GM19328 (cell line): ENCODE measurements around the gene CASZ1.

Experiments used
- ATAC-seq: cut with Tn5 transposase; IDR thresholded peaks from one replicate; pipeline ENCODE4 v1.9.1; 2021; ENCODE audit warnings: mild to moderate bottlenecking, moderate library complexity; ENCODE audit not compliant: unreplicated experiment

The CASZ1 gene, protein sequence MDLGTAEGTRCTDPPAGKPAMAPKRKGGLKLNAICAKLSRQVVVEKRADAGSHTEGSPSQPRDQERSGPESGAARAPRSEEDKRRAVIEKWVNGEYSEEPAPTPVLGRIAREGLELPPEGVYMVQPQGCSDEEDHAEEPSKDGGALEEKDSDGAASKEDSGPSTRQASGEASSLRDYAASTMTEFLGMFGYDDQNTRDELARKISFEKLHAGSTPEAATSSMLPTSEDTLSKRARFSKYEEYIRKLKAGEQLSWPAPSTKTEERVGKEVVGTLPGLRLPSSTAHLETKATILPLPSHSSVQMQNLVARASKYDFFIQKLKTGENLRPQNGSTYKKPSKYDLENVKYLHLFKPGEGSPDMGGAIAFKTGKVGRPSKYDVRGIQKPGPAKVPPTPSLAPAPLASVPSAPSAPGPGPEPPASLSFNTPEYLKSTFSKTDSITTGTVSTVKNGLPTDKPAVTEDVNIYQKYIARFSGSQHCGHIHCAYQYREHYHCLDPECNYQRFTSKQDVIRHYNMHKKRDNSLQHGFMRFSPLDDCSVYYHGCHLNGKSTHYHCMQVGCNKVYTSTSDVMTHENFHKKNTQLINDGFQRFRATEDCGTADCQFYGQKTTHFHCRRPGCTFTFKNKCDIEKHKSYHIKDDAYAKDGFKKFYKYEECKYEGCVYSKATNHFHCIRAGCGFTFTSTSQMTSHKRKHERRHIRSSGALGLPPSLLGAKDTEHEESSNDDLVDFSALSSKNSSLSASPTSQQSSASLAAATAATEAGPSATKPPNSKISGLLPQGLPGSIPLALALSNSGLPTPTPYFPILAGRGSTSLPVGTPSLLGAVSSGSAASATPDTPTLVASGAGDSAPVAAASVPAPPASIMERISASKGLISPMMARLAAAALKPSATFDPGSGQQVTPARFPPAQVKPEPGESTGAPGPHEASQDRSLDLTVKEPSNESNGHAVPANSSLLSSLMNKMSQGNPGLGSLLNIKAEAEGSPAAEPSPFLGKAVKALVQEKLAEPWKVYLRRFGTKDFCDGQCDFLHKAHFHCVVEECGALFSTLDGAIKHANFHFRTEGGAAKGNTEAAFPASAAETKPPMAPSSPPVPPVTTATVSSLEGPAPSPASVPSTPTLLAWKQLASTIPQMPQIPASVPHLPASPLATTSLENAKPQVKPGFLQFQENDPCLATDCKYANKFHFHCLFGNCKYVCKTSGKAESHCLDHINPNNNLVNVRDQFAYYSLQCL (N-terminal part only)

DNA sequence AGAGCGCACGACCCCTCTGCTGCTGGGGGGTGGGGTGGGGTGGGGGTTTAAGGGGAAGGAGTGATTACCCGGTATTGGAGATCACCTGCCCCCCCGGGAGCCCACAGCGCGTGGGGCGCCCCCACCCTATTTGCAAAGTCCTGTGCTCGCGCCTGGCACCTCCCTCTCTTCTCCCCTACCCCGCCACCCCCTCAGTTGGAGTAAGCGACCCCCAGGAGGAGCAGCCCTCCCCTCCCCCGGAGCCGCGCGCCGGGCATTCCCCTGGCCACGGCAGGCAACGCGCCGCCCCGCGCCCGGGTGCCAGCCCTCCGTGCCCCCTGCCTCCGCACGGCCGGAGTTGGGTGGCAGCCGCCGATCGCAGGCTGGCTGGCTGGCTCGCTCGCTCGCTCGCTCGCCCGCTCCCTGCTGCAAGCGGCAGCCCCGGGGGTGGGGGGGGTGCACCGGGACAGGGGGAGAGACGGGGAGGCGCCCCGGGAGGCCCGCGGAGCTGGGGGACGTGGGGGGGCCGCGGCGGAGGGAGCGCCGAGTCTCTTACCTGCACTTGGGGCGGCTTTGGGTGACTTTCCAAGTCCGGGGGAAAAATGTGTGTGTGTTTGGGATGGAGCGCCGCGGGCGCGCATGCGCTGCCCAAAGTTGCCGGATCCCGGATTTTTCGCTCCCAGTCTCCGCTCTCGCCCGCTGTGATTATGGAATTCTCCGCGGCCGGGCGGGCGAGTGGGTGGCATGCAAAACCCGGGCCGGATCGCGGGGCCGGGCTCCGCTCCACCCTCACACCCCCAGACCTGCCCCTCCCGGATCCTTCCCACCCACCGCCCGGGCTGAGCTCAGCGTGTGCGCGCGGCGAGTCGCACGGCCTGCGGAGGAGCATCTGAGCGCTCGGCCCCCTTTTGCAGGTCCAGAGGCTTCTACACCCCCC is at the start of gene CASZ1:
TSS of gene CASZ1 (minus strand) at position 618 of the 916 bp plus-strand sequence. CDS start 102,757 bp downstream, outside the sequence.
- no peak for ATAC-seq

DNA sequence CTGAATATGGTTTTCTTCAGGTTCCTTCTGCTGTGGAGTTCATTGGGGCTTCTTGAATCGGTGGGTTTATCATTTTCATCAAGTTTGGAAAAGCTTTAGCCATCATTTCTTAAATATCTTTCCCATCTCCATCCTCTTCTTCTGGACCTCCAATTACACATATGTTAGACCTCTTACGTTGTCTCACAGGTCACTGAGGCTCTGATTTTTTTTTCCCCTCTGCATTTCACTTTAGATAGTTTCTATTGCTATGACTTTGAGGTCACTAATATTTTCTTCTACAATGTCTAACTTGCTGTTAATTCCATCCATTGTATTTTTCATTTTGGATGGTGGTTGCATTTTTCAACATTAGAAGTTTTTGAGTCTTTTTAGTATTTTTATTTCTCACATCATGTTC is 47.3 kb upstream of the CASZ1 start:
- no peak for ATAC-seq

DNA sequence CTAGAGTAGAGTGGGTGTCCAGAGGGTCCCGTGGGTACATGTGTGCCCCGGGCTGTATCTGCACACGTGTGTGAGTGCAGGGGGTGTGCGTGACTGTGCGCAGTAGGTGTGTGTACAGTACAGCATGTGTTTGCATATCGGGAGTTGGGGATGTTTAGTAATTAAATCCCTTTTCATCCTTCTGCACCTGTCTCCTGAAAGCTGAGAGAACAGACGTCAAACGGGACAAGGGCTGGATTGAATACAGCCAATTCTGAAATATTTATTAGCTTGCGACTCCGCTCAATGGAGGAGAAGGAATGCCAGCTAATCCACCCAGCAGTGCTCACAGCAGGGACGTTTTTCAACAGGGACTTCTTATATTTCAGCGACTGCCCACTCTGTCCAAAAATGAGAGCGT is 44.7 kb upstream of the CASZ1 start:
- no peak for ATAC-seq

DNA sequence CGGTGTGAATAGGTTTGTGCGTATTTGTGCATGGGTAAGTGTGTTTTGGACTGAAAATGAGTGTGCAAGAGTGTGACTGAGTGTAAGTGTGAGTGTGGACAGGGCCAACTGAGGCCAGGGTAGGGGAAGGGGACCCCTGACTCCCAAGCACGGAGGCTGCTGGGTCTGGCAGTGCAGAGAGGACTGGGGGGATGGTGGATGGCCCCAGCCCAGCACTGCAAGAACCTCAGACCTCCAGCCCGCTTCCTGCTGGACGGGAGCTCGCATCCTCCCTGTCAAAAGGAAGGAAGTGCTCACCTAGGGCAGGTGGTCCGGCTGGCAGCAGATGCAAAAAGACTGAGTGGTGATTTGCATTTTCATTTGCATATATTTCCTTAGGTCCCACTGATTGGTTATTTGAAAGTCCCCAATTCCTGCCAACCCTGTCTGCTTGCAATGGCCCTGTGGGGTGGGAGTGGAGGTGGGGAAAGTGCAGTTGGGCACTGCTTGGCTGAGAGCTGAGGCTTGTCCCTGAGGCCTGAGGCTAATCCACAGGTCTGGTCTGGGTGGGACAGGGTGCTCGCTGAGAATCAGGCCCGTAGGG is 42.8 kb upstream of the CASZ1 start:
- no peak for ATAC-seq

DNA sequence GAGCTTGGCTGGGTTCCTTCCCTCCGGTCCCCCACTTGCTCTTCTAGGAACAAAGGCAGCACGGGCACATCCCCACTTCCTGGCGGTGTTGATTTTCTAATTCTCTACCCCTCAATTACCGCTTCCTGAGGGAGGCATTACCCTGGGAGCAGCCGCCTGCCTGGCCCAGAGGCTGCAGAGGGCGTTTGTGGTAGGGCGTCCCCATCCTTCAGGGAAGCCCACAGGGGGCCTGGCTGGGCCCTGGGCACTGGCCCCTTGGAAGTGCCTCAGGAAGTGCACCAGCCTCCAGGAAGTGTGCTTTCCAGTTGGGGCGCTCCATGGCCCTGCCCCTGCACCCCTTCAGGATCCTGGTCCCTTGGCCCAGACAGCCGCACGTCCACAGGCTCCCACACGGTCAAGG is 42.1 kb upstream of the CASZ1 start:
- no peak for ATAC-seq

DNA sequence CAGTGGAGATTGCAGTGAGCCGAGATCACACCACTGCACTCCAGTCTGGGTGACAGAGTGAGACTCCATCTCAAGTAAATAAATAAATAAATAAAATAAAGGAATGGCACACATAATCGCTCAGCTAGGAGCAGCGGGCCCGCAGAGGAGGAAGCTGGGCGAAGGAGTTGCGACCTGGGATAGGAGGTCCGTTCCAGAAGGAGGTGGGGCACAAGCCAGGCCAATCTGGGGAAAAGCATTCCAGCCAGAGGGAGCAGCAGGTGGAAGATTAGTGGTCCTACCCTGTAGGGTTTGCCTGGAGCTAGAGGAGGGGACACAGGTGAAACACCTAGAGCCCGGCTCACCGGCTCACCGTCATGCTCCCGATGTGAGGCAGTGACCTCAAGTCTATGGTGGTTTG is 40.3 kb upstream of the CASZ1 start:
- no peak for ATAC-seq

DNA sequence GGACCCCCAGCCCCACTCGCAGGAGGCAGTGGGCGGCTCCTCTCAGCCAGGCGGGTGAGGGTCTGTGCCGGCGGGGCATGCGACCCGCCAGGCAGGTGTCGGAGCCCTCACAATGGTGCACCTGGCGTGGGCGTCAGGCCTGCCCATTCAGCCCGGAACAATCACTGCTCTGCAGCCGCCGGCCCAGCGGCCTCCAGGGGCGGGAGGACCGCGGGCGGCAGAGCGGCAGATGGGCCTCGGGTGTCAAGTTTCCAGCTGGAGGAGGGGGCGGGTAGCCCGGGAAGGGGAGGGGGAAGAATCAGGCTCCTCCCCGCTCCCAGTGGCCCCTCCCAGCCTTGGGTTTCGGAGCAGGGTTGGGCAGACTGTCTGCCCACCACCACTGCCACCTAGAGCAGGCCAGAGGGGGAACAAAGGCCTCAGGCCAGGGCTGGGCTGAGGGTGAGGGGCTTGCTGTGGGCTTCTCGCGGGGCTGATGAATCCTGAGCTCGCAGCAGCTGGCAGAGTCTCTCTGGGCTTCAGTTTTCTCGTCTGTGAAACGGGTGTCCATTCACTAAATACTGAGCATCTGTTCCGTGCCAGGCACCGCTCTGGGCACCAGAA is 39.5 kb upstream of the CASZ1 start:
- no peak for ATAC-seq

DNA sequence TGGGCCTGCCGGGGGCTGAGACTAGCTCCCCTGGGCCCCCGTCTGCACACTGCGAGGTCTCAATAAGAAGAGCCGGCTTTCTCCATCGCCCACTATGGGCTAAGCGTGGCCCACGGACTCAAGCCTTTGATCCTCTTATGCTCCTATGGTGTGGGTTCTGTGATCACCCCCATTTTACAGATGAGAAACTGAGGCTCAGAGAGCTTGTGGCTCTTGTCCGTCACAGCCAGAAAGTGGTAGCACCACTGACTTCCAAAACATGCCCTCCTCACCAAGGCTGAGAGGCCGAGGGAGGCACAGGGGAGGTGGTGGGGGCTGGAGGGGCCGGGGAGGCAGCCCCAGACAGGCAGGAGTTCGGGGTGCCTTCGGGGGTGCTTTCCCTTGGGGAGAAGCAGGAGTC is 39.0 kb upstream of the CASZ1 start:
- no peak for ATAC-seq

DNA sequence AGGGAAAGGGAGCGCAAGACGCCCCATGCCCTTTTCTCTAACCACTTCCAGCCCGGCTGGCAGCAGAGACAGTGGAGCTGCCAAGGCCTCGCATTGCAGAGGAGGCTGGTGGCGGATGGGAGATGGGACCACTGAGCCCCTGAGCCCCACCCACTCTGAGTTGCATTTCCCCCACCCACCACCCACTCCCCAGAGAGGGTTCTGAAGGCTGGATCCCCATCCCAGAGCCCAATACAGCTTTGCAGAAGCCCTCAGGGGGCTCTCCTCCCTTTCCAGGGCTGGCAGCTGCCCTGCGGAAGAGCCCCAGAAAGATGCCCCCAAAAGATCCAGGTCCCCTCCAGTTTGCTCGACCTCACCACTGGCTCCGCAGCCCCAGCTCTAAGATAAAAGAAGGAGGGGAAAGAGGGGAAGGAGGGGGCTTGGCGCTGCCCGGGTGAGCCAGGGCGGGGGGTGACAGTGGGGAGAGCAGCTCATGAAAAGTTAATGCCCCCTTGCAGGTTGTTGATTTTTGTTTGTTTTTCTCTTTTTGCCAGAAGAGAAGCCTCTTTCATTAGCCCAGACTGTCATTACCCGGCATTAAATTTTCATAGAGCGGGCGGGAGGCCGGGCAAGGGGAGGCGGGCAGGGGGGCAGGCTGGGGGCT is 38.4 kb upstream of the CASZ1 start:
- no peak for ATAC-seq

DNA sequence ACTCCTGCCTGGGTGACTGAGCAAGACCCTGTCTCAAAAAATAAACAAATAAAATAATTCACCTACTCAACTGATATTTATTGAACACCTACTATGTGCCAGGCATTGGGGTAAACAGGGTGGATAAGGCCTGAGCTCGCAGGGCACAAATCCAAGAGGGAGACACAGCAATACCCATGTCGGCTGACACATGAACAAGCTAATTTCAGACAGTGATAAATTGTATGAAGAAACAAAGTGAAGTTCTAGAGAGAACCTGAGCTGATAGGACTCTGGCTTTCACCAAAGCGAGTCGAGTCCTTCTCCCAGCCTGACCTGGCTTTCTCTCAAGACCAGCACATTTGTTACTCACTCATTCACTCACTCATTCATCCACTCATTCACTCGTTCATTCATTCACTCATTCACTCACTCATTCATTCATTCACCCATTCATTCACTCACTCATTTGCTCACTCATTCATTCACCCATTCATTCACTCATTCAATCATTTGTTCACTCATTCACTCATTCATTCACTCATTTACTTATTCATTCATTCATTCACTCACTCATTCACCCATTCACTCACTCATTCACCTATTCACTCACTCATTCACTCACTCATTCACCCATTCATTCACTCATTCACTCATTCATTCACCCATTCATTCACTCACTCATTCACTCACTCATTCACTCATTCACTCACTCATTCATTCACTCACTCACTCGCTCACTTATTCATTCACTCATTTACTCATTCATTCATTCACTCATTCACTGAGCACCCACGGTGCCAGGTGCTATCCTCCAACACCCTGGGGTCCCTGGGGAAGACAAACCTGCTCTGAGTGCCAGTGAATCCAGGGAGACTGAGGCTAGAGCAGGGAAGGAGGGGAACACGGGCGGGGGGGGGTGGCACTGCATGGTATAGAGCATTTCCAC is 37.4 kb upstream of the CASZ1 start:
- ATAC-seq: no peak

DNA sequence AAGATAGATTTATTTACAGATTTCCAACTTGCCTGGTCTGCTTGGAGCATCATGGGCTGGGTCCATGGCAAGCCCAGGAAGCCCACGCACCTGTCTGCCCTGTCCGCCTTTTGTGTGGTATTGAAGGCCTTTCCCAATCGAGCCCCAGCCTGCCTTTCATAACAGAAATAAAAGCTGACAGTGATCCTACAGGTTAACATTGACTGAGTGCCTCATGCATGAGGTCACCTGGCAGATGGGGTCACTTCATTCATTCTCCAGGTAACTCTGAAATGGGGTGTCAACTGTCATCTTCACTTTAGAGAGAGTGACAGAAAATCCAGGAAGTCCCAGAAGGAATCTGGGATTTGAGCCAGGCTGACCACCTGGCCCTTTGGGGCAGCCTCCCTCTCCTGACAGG is 36.3 kb upstream of the CASZ1 start:
- ATAC-seq: no peak

DNA sequence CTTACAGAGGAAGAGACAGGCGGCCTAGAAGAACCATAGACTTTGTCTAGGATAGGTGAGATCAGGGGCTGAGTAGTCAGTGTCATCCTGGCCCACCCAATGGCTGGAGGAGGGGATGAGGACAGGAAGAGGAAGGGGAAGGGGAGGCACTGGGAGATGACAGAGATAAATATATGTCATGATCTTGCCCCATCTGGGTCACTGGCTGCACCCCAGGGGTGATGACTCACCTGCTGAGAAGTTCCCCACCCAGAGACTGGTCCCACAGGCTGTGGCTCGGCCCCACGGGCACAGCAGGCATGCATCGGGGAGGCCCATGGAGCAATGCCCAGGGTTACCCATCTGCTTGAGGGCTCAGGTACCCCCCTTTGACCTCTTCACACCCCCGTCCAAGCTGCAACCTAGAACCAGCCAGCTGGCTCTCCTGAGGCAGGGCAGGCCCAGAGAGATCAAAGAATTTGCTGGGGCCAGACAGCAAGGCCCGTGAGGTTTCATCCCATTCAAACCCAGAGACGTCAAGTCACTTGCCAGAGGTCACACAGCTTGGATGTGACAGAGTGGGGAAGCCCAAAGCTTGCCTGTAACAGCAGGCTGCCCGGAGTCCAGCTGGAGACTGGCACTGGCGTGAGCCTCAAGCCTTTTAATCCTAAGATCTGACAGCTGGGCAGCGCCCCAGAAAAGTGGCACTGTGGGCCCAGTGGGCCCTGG is 34.7 kb upstream of the CASZ1 start:
- ATAC-seq: no peak

DNA sequence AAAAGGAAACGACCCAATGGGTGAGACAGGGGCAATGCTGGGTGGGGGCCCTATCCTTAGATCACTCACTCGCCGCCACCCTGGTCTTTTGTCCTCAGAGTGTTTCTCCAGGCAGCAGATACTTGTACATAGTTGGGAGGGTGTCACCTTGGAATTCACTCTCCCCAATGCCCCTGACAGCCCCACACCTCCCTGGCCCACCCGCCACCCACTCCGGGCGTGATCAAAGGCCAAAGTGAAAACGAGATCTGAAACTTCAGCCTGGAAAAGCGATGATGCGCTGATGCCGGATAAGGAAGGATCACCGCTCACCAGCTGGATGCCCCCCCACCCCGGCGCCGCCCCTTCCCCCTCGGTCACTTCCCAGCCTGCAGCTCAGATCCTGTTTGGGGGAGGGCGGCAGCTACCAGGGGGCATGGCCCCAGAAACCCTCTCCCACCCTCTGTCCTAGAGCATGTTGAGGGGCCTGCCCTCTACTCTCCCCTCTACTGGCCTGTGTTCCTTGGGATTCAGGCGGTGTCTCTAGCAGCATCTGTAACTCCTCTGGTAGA is 33.6 kb upstream of the CASZ1 start:
- ATAC-seq: no peak

DNA sequence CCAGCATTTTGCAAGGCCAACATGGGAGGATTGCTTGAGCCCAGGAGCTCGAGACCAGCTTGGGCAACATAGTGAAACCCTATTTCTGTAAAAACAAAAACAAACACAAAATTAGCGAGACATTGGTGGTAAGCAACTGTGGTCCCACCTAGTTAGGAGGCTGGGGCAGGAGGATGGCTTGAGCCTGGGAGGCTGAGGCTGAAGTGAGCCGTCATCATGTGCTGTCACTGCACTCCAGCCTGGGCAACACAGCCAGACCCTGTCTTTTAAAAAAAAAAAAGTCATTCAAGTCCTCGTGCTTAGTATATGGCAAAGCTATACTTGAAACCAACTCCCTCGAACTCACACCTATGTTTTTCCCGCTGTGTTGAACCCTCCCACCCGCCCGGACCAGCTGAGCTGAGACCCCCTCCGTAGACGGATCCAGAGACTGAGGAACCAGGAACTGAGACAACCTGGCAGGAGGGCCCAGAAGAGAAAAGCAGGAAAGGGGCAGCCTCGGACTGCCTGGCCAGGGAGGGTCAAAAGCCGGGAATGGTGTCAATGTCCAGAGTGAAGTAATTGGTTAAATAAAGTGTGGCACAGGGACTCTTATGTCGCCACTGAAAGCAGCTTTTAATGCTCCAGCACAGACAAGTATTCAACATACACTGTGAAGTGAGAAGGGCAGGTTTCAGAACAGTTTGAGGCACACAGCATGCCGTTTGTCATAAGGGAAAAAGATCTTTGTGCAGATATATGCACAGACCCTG is 32.8 kb upstream of the CASZ1 start:
- ATAC-seq: no peak

DNA sequence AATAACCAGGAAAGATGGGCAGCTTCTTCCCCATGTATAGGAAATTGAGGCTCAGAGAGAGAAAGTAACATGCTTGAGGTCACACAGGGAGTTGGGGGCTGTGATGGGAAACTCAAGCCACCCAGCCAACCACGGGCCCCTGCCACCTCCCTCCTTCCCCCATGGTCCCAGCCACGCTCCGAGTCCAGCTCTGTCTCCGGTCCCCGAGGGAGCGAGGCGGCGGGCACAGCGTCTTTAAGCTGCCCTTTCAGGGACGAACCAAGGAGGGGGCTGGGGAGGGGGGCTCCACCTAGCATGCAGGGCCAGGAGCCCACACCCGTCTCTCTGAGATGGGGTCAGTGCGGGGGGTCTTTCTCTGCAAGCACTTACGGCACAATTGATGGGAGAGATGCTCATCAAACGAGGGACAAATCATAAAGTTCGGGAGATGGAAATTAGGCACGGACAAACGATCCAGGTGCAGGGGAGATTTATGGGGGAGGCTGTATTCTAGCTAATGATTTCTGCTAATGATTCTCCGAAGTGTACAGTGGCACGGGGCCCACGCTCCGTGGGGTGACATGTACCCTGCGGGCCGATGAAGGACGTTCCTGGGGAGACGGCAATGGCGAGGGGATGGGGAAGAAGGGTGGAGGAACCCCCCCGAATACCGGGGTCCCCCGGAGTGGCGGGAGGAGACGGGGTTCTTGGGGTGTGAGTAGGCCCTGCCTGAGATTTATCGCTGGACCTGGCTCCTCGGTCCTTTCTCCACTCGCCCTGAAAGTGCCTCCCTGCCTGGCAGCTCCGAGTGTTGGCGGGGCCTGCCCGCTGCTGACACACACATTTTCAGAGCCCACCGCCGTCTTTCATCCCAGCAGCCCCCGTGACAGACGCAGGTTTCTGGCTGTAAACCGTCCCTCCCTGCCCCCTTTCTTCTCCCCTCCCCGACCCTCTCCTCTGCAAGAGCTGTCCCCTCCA is 31.2 kb upstream of the CASZ1 start:
- ATAC-seq: no peak
